GM12878 (cell line): Measurements from ENCODE around the gene ARHGAP5. TPM values are rescaled to one million over a fixed set of nuclear protein-coding genes. Genes with fewer than 3 reads are reported as not detected.
A peak's percentile ranks its signal among the peaks of the same experiment; 100 is the strongest.

Source experiments
- ATAC-seq: fragments of 200-7000 bp; cut with Tn5 transposase; 3 replicates; pipeline ENCODE4 v1.9.1; 2020; ENCODE audit warnings: mild to moderate bottlenecking, moderate library complexity
- BruUV-seq: library from RNA; stranded (reverse); fragments of 400-500 nt; replicated peaks from 2 replicates; lab custom pipeline; 2021; lab: Mats Ljungman, UMichigan
- CTCF ChIA-PET: fragments of 300-600 bp; sonication (Branson Sonifier 250); formaldehyde crosslinking; extraction: SDS; loops from one replicate; lab custom pipeline; 2021; ENCODE audit warnings: inconsistent platforms; lab: Yijun Ruan, JAX
- POLR2A ChIA-PET: fragments of 350-600 bp; formaldehyde crosslinking; extraction: SDS; loops from one replicate; lab custom pipeline; 2021; ENCODE audit warnings: inconsistent platforms; lab: Charles Lee
- RAD21 ChIA-PET: fragments of 300-600 bp; sonication (Branson Sonifier 250); formaldehyde crosslinking; loops from one replicate; lab custom pipeline; 2023; ENCODE audit warnings: antibody characterized with exemption; ENCODE audit not compliant: unreplicated experiment; lab: Charles Lee
- SMC1A ChIA-PET: fragments of 300-600 bp; sonication (Branson Sonifier 250); formaldehyde crosslinking; loops from one replicate; lab custom pipeline; 2023; ENCODE audit not compliant: unreplicated experiment, uncharacterized antibody; lab: Charles Lee
- DNase-seq: peaks from one replicate; pipeline ENCODE4 v3.0.0-alpha.2; 2011; ENCODE audit warnings: low read depth, low spot score
- FAIRE-seq: peaks from 3 replicates; lab custom pipeline; 2011; peaks lifted over from hg19 to GRCh38; lab: Jason Lieb, UNC
- H2AFZ ChIP-seq: 2 replicates; pipeline ENCODE4 v1.6.0; 2011; ENCODE audit warnings: low read depth, low read length, control low read depth; ENCODE audit not compliant: control insufficient read depth
- H3K27ac ChIP-seq: 2 replicates; pipeline ENCODE4 v1.5.1; 2011; ENCODE audit warnings: control low read depth; ENCODE audit not compliant: control insufficient read depth, insufficient read depth
- H3K27me3 ChIP-seq, 2 experiments: replicated peaks in 1 of 2; 2 replicates each; pipeline versions ENCODE4 v1.6.0 to v1.6.1; 2011; ENCODE audit warnings: low read length in 1 of 2; ENCODE audit not compliant: control insufficient read depth in 2 of 2, insufficient read depth in 2 of 2
- H3K36me3 ChIP-seq, 2 experiments: 2 replicates each; pipeline ENCODE4 v1.5.1; 2011; ENCODE audit warnings: low read length in 1 of 2; ENCODE audit not compliant: control insufficient read depth in 2 of 2, insufficient read depth in 2 of 2
- H3K4me1 ChIP-seq: 2 replicates; pipeline ENCODE4 v1.6.1; 2011; ENCODE audit warnings: mild to moderate bottlenecking, low read length, moderate library complexity, mixed read lengths; ENCODE audit not compliant: control insufficient read depth, insufficient read depth
- H3K4me2 ChIP-seq: 2 replicates; pipeline ENCODE4 v1.6.0; 2011; ENCODE audit warnings: control low read depth; ENCODE audit not compliant: control insufficient read depth, insufficient read depth
- H3K4me3 ChIP-seq: fragments of 200-600 bp; sonication (generic); 2 replicates; pipeline ENCODE4 v1.5.1; 2016
- H3K79me2 ChIP-seq: 2 replicates; pipeline ENCODE4 v1.6.0; 2011; ENCODE audit warnings: low read length; ENCODE audit not compliant: control insufficient read depth, insufficient read depth
- H3K9ac ChIP-seq: 2 replicates; pipeline ENCODE4 v1.8.0; 2011; ENCODE audit warnings: low read length, control low read depth, mixed read lengths; ENCODE audit not compliant: control insufficient read depth, insufficient read depth
- H3K9me3 ChIP-seq: replicated peaks from 3 replicates; pipeline ENCODE4 v1.5.1; 2011; ENCODE audit warnings: mild to moderate bottlenecking, low read length; ENCODE audit not compliant: control insufficient read depth, insufficient read depth
- H4K20me1 ChIP-seq: 2 replicates; pipeline ENCODE4 v1.6.0; 2011; ENCODE audit not compliant: control insufficient read depth, insufficient read depth
- GATAD2B ChIP-seq: fragments of 450-650 bp; conservative IDR thresholded peaks from 2 replicates; pipeline ENCODE4 v1.6.1; 2017; ENCODE audit warnings: low read depth, mild to moderate bottlenecking, moderate library complexity
- HCFC1 ChIP-seq: fragments of 150-350 bp; IDR thresholded peaks from 2 replicates; pipeline ENCODE4 v1.6.1; 2014; ENCODE audit warnings: low read length
- IKZF1 ChIP-seq: fragments of 450-650 bp; conservative IDR thresholded peaks from 2 replicates; pipeline ENCODE4 v1.6.1; 2017; ENCODE audit warnings: antibody characterized with exemption, mild to moderate bottlenecking
- MEF2B ChIP-seq: fragments of 450-650 bp; IDR thresholded peaks from 2 replicates; pipeline ENCODE4 v1.6.1; 2018; ENCODE audit warnings: mild to moderate bottlenecking, moderate library complexity; ENCODE audit not compliant: partially characterized antibody, poor library complexity, severe bottlenecking
- SIX5 ChIP-seq: IDR thresholded peaks from 2 replicates; pipeline ENCODE4 v1.6.1; 2011; ENCODE audit warnings: mild to moderate bottlenecking, low read depth, low read length, moderate library complexity; ENCODE audit not compliant: severe bottlenecking
- SREBF2 ChIP-seq: IDR thresholded peaks from 2 replicates; pipeline ENCODE4 v1.6.1; 2012; ENCODE audit warnings: mild to moderate bottlenecking, low read length
- TCF7 ChIP-seq: IDR thresholded peaks from 2 replicates; pipeline ENCODE4 v1.6.1; 2014; ENCODE audit warnings: antibody characterized with exemption, borderline replicate concordance
- WGBS: methylation state at CpG from one replicate; pipeline ENCODE4 v1.1.6; 2016; ENCODE audit warnings: low lambda C conversion rate; ENCODE audit not compliant: insufficient replicate concordance, insufficient coverage; ENCODE audit errors: missing lambda C conversion rate; 5-methylcytosine and 5-hydroxymethylcytosine counted together
- in situ Hi-C: fragments of 300-500 bp; cut with MboI; formaldehyde crosslinking; loops from 9 replicates; pipeline ENCODE4 v1.14.3; 2018; ENCODE audit warnings: mixed read lengths
- intact Hi-C: fragments of 100-400 bp; cut with micrococcal nuclease; formaldehyde crosslinking; loops from one replicate; pipeline ENCODE4 v1.14.2; 2022; ENCODE audit not compliant: unreplicated experiment
- polyA plus RNA-seq, 11 experiments: library from polyadenylated mRNA; depleted of rRNA in 4 of 11; unstranded in 6 of 11; stranded (reverse) in 5 of 11; fragments of >200 nt; fragmentation: Nextera tagmentation in 4 of 11; fragmentation: Illumina TruSeq in 1 of 11; extraction: Ambion mirVana in 4 of 11; extraction: Trizol in 1 of 11; gene quantifications; 1 replicate in 1 of 11; 2 replicates in 10 of 11; pipeline versions ENCODE4 v1.2.1 to v1.2.3, GENCODE V29; 2011 to 2016; ENCODE audit warnings: inconsistent platforms in 2 of 11, missing spikeins in 2 of 11, low read depth in 1 of 11
- total RNA-seq, 4 experiments: library from RNA; depleted of rRNA in 3 of 4; stranded (reverse); fragments of >200 nt in 3 of 4; fragmentation: Illumina TruSeq in 1 of 4; extraction: Trizol in 1 of 4; gene quantifications; 2 replicates each; pipeline versions ENCODE4 v1.2.1 to v1.2.3, GENCODE V29; 2013 to 2021

Gene ARHGAP5
- total and polyA plus RNA-seq, 10 of the 15 experiments (the other 5 are each of a cell fraction or from before 2014, with no cell fraction given): 0.91 to 19.6 (median 7.2) TPM

DNA sequence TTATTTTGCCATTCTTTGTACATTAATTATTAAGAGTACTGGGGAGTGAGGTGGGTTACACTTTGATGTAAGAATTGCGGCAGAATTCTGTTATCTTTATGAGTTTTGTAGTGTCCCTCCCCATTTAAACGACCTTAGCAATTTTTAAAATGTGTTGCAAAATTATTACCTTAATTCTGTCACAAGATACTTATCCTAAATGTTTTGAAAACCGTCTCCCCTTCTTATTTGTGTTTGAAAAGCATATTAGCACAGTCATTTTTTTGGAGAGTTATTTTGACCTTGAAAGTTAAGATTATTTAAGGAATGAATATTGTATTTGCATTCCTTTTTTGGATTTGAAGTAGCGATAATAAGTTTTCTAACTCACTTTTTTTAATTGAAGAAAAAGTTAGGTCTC is 2.2 kb downstream of the ARHGAP5 start:
- TF ChIP-seq GATAD2B (no peak), IKZF1 (no peak), MEF2B (no peak), HCFC1 (no peak), SIX5 (no peak)
- SMC1A ChIA-PET: no interaction called here
- POLR2A ChIA-PET: no interaction called here
- RAD21 ChIA-PET: interaction anchor here (1.1 to 1.9 kb wide), 2 partner anchors 124 to 175 kb away, joined by 3 to 5 read pairs; no protein-coding TSS in a partner anchor
- DNase-seq (no peak), ATAC-seq (no peak), FAIRE-seq (no peak)
- H3K9me3 ChIP-seq: no peaks in the 10 kb centered on the region; the same call in 2 of the 3 replicates
- no peak overlapping the region for H3K27ac ChIP-seq
- CTCF ChIA-PET: interaction anchor here (1.9 kb wide), 1 partner anchor 127 kb away, joined by 5 read pairs; no protein-coding TSS in a partner anchor
- H3K9ac ChIP-seq: no peak overlapping the region
- H3K36me3 ChIP-seq: no peaks in the 10 kb centered on the region
- H4K20me1 ChIP-seq: no peaks in the 10 kb centered on the region
- intact Hi-C loops (loop anchor here (10.0 kb wide), 3 partner anchors 396 to 624 kb away; partner anchors contain the start of gene DTD2), in situ Hi-C loops (loop anchor here (5.0 kb wide), 1 partner anchor 123 kb away; the partner anchor contains the start of genes RNU6-7 and RNU6-8)
- H3K27me3 ChIP-seq: no peaks in the 10 kb centered on the region
- no TSS peak for BruUV-seq
- H3K4me2 ChIP-seq: peak overlapping the region; percentile 46; the same call in 1 of the 2 replicates
- 89% methylated on average over 4 of the region's 4 CpGs for WGBS
- peaks cover 4% of the 10 kb centered on the region for H3K79me2 ChIP-seq
- H2AFZ ChIP-seq: no peak overlapping the region
- H3K4me1 ChIP-seq: peaks cover 15% of the 10 kb centered on the region
- peak overlapping the region; percentile 70; the same call in 1 of the 2 replicates for H3K4me3 ChIP-seq

GRCh38 chr14:32080001-32080510 is 3.0 kb downstream of the ARHGAP5 start:
- H3K4me2 ChIP-seq: no peak overlapping the region
- 78% methylated on average over 1 of the region's 1 CpG for WGBS
- BruUV-seq: no TSS peak

More at GRCh38 chr14:32080001-32080510, 3.0 kb downstream of the ARHGAP5 start:
- H2AFZ ChIP-seq: no peak overlapping the region
- ChIA-PET SMC1A (interaction anchor here (0.9 to 1.7 kb wide), 3 partner anchors 25 to 179 kb away, joined by 3 to 6 read pairs (median 3); no protein-coding TSS in a partner anchor), CTCF (interaction anchor here (1.1 to 1.9 kb wide), 3 partner anchors 9 to 127 kb away, joined by 3 to 5 read pairs (median 3); no protein-coding TSS in a partner anchor), POLR2A (no interaction called here), RAD21 (interaction anchor here (0.9 to 1.9 kb wide), 3 partner anchors 9 to 174 kb away, joined by 3 to 5 read pairs (median 3); no protein-coding TSS in a partner anchor)
- FAIRE-seq: no peak
- no peaks in the 10 kb centered on the region; the same call in 2 of the 3 replicates for H3K9me3 ChIP-seq
- in situ Hi-C loops: no loop called here
- H3K4me1 ChIP-seq: peaks cover 15% of the 10 kb centered on the region
- DNase-seq: no peak
- peaks cover 4% of the 10 kb centered on the region for H3K79me2 ChIP-seq
- no peak overlapping the region for H3K4me3 ChIP-seq
- no peak overlapping the region for H3K27ac ChIP-seq
- TF ChIP-seq SREBF2 (no peak), TCF7 (no peak)
- no peaks in the 10 kb centered on the region for H3K36me3 ChIP-seq
- intact Hi-C loops: no loop called here
- H3K9ac ChIP-seq: no peak overlapping the region
- no peaks in the 10 kb centered on the region for H4K20me1 ChIP-seq
- no peaks in the 10 kb centered on the region for H3K27me3 ChIP-seq
- no peak for ATAC-seq
